Ecto neural progenitor cell (in vitro differentiated cells): ENCODE measurements around the gene TMPRSS15.
A peak's percentile ranks its signal among the peaks of the same experiment; 100 is the strongest.

Experiments
- DNase-seq: peaks from one replicate; pipeline ENCODE4 v3.0.0-alpha.2; 2018; ENCODE audit warnings: low spot score

Gene TMPRSS15

GRCh38 chr21:18349468-18349867 is 54.1 kb downstream of the TMPRSS15 start:
- no peak for DNase-seq

- no peak for DNase-seq
Measured at GRCh38 chr21:18340387-18340942, 63.1 kb downstream of the TMPRSS15 start.

- DNase-seq = no peak
Measured at GRCh38 chr21:18335651-18336236, 67.8 kb downstream of the TMPRSS15 start.

GRCh38 chr21:18334066-18334465 is 69.5 kb downstream of the TMPRSS15 start:
- DNase-seq = no peak

- no peak for DNase-seq
Measured at GRCh38 chr21:18318156-18318555, 85.4 kb downstream of the TMPRSS15 start.

- DNase-seq = no peak
Measured at GRCh38 chr21:18298228-18298627, 105.4 kb downstream of the TMPRSS15 start.

- DNase-seq = no peak
Measured at GRCh38 chr21:18294100-18294499, 109.5 kb downstream of the TMPRSS15 start.

GRCh38 chr21:18289876-18290275 is 113.7 kb downstream of the TMPRSS15 start:
- DNase-seq = no peak

- no peak for DNase-seq
Measured at GRCh38 chr21:18285379-18285778, 118.2 kb downstream of the TMPRSS15 start.

GRCh38 chr21:18275781-18276180 is 127.8 kb downstream of the TMPRSS15 start:
- no peak for DNase-seq

- no peak for DNase-seq
Measured at GRCh38 chr21:18274370-18274769, 129.2 kb downstream of the TMPRSS15 start.

- DNase-seq = no peak
Measured at GRCh38 chr21:18273400-18273799, 130.2 kb downstream of the TMPRSS15 start.

- no peak for DNase-seq
Measured at GRCh38 chr21:18269856-18270255, 133.7 kb downstream of the TMPRSS15 start.

- no peak for DNase-seq
Measured at GRCh38 chr21:18268906-18269305, 134.7 kb downstream of the TMPRSS15 start.

GRCh38 chr21:18267496-18267895 is 136.1 kb downstream of the TMPRSS15 start:
- DNase-seq = no peak

- no peak for DNase-seq
Measured at GRCh38 chr21:18265944-18266343, 137.6 kb downstream of the TMPRSS15 start.

- DNase-seq = no peak
Measured at GRCh38 chr21:18253799-18254198, 149.8 kb downstream of the TMPRSS15 start.

- DNase-seq = no peak
Measured at GRCh38 chr21:18253221-18253620, 150.4 kb downstream of the TMPRSS15 start.

GRCh38 chr21:18252680-18253079 is 150.9 kb downstream of the TMPRSS15 start:
- DNase-seq = no peak

- DNase-seq = no peak
Measured at GRCh38 chr21:18252256-18252655, 151.3 kb downstream of the TMPRSS15 start.

GRCh38 chr21:18251065-18251464 is 152.5 kb downstream of the TMPRSS15 start:
- no peak for DNase-seq

- no peak for DNase-seq
Measured at GRCh38 chr21:18249672-18250071, 153.9 kb downstream of the TMPRSS15 start.

GRCh38 chr21:18248171-18248570 is 155.4 kb downstream of the TMPRSS15 start:
- DNase-seq = no peak

GRCh38 chr21:18245464-18245967 is 158.1 kb downstream of the TMPRSS15 start:
- DNase-seq = peak; percentile 50
